H9 (cell line): ENCODE data around the gene IRF6. TPM values are rescaled to one million over a fixed set of nuclear protein-coding genes. Genes with fewer than 3 reads are reported as not detected.

ENCODE experiments used
- DNase-seq: peaks from one replicate; pipeline ENCODE4 v3.0.0-alpha.2; 2017
- H2AFZ ChIP-seq: one replicate; pipeline ENCODE4 v1.6.1; 2013; ENCODE audit warnings: mild to moderate bottlenecking, low read length, control low read depth, moderate library complexity
- H2AK5ac ChIP-seq: 2 replicates; pipeline ENCODE4 v1.6.1; 2013; ENCODE audit warnings: low read length, control low read depth, mixed read lengths; ENCODE audit not compliant: insufficient read length
- H2BK120ac ChIP-seq: one replicate; pipeline ENCODE4 v1.6.1; 2013; ENCODE audit warnings: low read depth, mild to moderate bottlenecking, low read length, control low read depth, inconsistent platforms; ENCODE audit not compliant: poor library complexity, severe bottlenecking
- H2BK12ac ChIP-seq: 2 replicates; pipeline ENCODE4 v1.6.1; 2013; ENCODE audit warnings: low read length, control low read depth, mixed read lengths, low read depth; ENCODE audit not compliant: insufficient read length
- H2BK15ac ChIP-seq: 2 replicates; pipeline ENCODE4 v1.6.1; 2013; ENCODE audit warnings: low read depth, low read length, control low read depth
- H2BK20ac ChIP-seq: one replicate; pipeline ENCODE4 v1.6.1; 2013; ENCODE audit warnings: low read depth, mild to moderate bottlenecking, low read length, control low read depth, inconsistent platforms; ENCODE audit not compliant: poor library complexity, severe bottlenecking
- H2BK5ac ChIP-seq: 2 replicates; pipeline ENCODE4 v1.6.1; 2013; ENCODE audit warnings: low read length, control low read depth, mixed read lengths; ENCODE audit not compliant: insufficient read length
- H3K14ac ChIP-seq: 2 replicates; pipeline ENCODE4 v1.6.1; 2013; ENCODE audit warnings: low read length, control low read depth; ENCODE audit not compliant: insufficient read depth
- H3K18ac ChIP-seq: 2 replicates; pipeline ENCODE4 v1.6.1; 2013; ENCODE audit warnings: low read depth, mild to moderate bottlenecking, mixed read lengths, low read length, control low read depth; ENCODE audit not compliant: insufficient read length
- H3K23ac ChIP-seq: 2 replicates; pipeline ENCODE4 v1.6.1; 2013; ENCODE audit warnings: low read length, control low read depth, mixed read lengths, low read depth; ENCODE audit not compliant: insufficient read length
- H3K23me2 ChIP-seq: 2 replicates; pipeline ENCODE4 v1.6.1; 2013; ENCODE audit warnings: low read depth, mild to moderate bottlenecking, mixed read lengths, low read length, control low read depth; ENCODE audit not compliant: insufficient read length, poor library complexity, severe bottlenecking
- H3K27ac ChIP-seq: 2 replicates; pipeline ENCODE4 v1.5.1; 2013; ENCODE audit warnings: low read length, control low read depth, mixed read lengths, low read depth; ENCODE audit not compliant: insufficient read length
- H3K27me3 ChIP-seq: 2 replicates; pipeline ENCODE4 v1.6.1; 2013; ENCODE audit warnings: low read length, control low read depth, inconsistent platforms; ENCODE audit not compliant: insufficient read depth
- H3K4ac ChIP-seq: 2 replicates; pipeline ENCODE4 v1.6.1; 2013; ENCODE audit warnings: low read depth, mild to moderate bottlenecking, control low read depth, inconsistent platforms, low read length, moderate library complexity
- H3K4me1 ChIP-seq: 2 replicates; pipeline ENCODE4 v1.6.1; 2013; ENCODE audit warnings: low read length, control low read depth, inconsistent platforms; ENCODE audit not compliant: insufficient read depth
- H3K4me2 ChIP-seq: 2 replicates; pipeline ENCODE4 v1.6.1; 2013; ENCODE audit warnings: low read length, control low read depth, mixed read lengths; ENCODE audit not compliant: insufficient read length, insufficient read depth
- H3K56ac ChIP-seq: 2 replicates; pipeline ENCODE4 v1.6.1; 2013; ENCODE audit warnings: low read depth, mild to moderate bottlenecking, mixed read lengths, low read length, control low read depth; ENCODE audit not compliant: insufficient read length
- H3K79me1 ChIP-seq: 2 replicates; pipeline ENCODE4 v1.6.1; 2013; ENCODE audit warnings: low read depth, mild to moderate bottlenecking, moderate library complexity, low read length, control low read depth, inconsistent platforms; ENCODE audit not compliant: insufficient read depth, poor library complexity, severe bottlenecking
- H3K79me2 ChIP-seq: 2 replicates; pipeline ENCODE4 v1.6.1; 2013; ENCODE audit warnings: low read length, control low read depth, inconsistent platforms; ENCODE audit not compliant: insufficient read depth
- H3K9ac ChIP-seq: 2 replicates; pipeline ENCODE4 v1.6.1; 2013; ENCODE audit warnings: low read length, control low read depth, mixed read lengths; ENCODE audit not compliant: insufficient read length; ENCODE audit errors: extremely low read depth
- H3K9me3 ChIP-seq: one replicate; pipeline ENCODE4 v1.6.1; 2013; ENCODE audit warnings: low read depth, low read length, inconsistent platforms; ENCODE audit not compliant: control insufficient read depth
- H3T11ph ChIP-seq: one replicate; pipeline ENCODE4 v1.6.1; 2013; ENCODE audit warnings: mild to moderate bottlenecking, low read length, control low read depth, inconsistent platforms
- H4K20me1 ChIP-seq: one replicate; pipeline ENCODE4 v1.6.1; 2013; ENCODE audit not compliant: control insufficient read depth, insufficient read length, insufficient read depth
- H4K5ac ChIP-seq: 2 replicates; pipeline ENCODE4 v1.6.1; 2013; ENCODE audit warnings: low read depth, mild to moderate bottlenecking, mixed read lengths, low read length, control low read depth; ENCODE audit not compliant: insufficient read length
- H4K8ac ChIP-seq: replicated peaks from 2 replicates; pipeline ENCODE4 v1.6.1; 2013; ENCODE audit warnings: low read length, control low read depth, mixed read lengths, low read depth; ENCODE audit not compliant: insufficient read length
- H4K91ac ChIP-seq: 2 replicates; pipeline ENCODE4 v1.6.1; 2013; ENCODE audit warnings: low read depth, mild to moderate bottlenecking, moderate library complexity, mixed read lengths, low read length, control low read depth; ENCODE audit not compliant: insufficient read length
- H3K27ac Mint-ChIP-seq, 3 experiments: 2 replicates in 2 of 3; 3 replicates in 1 of 3; pipeline ENCODE4 v1.8.0; 2020 to 2021; ENCODE audit warnings: mixed read lengths in 3 of 3, mild to moderate bottlenecking in 1 of 3, moderate library complexity in 1 of 3
- H3K27me3 Mint-ChIP-seq: 2 replicates; pipeline ENCODE4 v1.8.0; 2021; ENCODE audit warnings: low read depth, mild to moderate bottlenecking, moderate library complexity, mixed read lengths
- H3K36me3 Mint-ChIP-seq, 3 experiments: 2 replicates in 2 of 3; 3 replicates in 1 of 3; pipeline ENCODE4 v1.8.0; 2020 to 2021; ENCODE audit warnings: low read depth in 3 of 3, mixed read lengths in 3 of 3; ENCODE audit not compliant: insufficient read depth in 1 of 3
- H3K4me1 Mint-ChIP-seq, 2 experiments: 2 replicates each; pipeline ENCODE4 v1.8.0; 2020; ENCODE audit warnings: mixed read lengths in 2 of 2
- H3K4me3 Mint-ChIP-seq, 2 experiments: 2 replicates in 1 of 2; 3 replicates in 1 of 2; pipeline ENCODE4 v1.8.0; 2020 to 2021; ENCODE audit warnings: mild to moderate bottlenecking in 2 of 2, mixed read lengths in 2 of 2, moderate library complexity in 1 of 2
- H3K9me3 Mint-ChIP-seq, 2 experiments: 2 replicates in 1 of 2; 3 replicates in 1 of 2; pipeline ENCODE4 v1.8.0; 2020; ENCODE audit warnings: mild to moderate bottlenecking in 2 of 2, mixed read lengths in 2 of 2, moderate library complexity in 1 of 2
- WGBS: extraction: QIAGEN DNeasy Blood & Tissue Kit; methylation state at CpG from one replicate; pipeline ENCODE4 v1.1.7; 2013; ENCODE audit warnings: missing lambda C conversion rate, low lambda C conversion rate, mixed read lengths; ENCODE audit not compliant: insufficient read length; ENCODE audit errors: extremely low coverage; 5-methylcytosine and 5-hydroxymethylcytosine counted together
- total RNA-seq: library from RNA; stranded (reverse); gene quantifications from 2 replicates; pipeline ENCODE4 v1.2.1, GENCODE V29; 2021
- TF ChIP-seq, protein P1 (sequence below): fragments of 200-600 bp; sonication (generic); conservative IDR thresholded peaks from 3 replicates; pipeline ENCODE4 v1.8.0; 2021; ENCODE audit warnings: antibody characterized with exemption, mild to moderate bottlenecking

IRF6 gene
- total RNA-seq, 1 experiment from 2014 or later: 7.1 TPM

DNA sequence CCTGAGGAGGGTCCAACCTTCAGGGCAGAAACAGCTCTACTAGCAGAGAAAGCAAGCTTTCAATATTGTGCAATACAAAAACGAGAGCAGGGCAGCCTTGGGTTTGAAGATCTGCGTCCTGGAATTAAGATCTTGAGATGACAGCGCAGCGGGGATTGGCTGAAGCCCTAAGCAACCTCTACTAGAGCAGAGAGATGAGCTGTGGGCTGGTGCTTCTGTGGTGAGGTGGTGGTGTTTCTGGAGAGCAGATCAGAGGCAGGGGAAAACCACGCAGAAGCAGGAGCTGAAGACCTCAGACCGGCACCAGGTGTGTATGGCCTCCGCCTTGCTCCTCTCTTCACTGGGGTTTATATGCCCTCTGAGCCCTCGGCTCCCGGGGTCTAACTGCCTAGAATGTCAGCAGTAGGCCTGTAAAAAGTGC, 37.6 kb downstream of the IRF6 start:
- H3K4me1 Mint-ChIP-seq: peaks cover 0 to 6% of the 10 kb centered on the region in 2 experiments; a peak in 1 of 4 replicates
- H2AFZ ChIP-seq: no peak overlapping the region
- WGBS: no CpG with 5 or more reads among the region's 9 CpGs

More for the DNA sequence above, 37.6 kb downstream of the IRF6 start:
- Histone ChIP-seq H3K4me2 (no peak overlapping the region), H4K20me1 (peaks cover 3% of the 10 kb centered on the region), H3K23ac (no peak overlapping the region), H3K9ac (no peak overlapping the region), H3K79me1 (no peaks in the 10 kb centered on the region), H3K23me2 (no peaks in the 10 kb centered on the region), H3K4ac (no peak overlapping the region), H3K79me2 (no peaks in the 10 kb centered on the region), H2AK5ac (no peak overlapping the region), H4K8ac (no peak overlapping the region), H4K91ac (no peak overlapping the region), H3K18ac (no peak overlapping the region), H2BK5ac (no peak overlapping the region), H4K5ac (no peak overlapping the region), H3T11ph (no peak overlapping the region), H2BK15ac (no peak overlapping the region), H2BK120ac (no peak overlapping the region), H2BK20ac (no peak overlapping the region), H3K4me1 (no peaks in the 10 kb centered on the region), H3K9me3 (no peaks in the 10 kb centered on the region), H3K14ac (no peak overlapping the region), H2BK12ac (no peak overlapping the region), H3K56ac (no peak overlapping the region), H3K27me3 (no peaks in the 10 kb centered on the region), H3K27ac (no peak overlapping the region)
- TF ChIP-seq, protein P1, sequence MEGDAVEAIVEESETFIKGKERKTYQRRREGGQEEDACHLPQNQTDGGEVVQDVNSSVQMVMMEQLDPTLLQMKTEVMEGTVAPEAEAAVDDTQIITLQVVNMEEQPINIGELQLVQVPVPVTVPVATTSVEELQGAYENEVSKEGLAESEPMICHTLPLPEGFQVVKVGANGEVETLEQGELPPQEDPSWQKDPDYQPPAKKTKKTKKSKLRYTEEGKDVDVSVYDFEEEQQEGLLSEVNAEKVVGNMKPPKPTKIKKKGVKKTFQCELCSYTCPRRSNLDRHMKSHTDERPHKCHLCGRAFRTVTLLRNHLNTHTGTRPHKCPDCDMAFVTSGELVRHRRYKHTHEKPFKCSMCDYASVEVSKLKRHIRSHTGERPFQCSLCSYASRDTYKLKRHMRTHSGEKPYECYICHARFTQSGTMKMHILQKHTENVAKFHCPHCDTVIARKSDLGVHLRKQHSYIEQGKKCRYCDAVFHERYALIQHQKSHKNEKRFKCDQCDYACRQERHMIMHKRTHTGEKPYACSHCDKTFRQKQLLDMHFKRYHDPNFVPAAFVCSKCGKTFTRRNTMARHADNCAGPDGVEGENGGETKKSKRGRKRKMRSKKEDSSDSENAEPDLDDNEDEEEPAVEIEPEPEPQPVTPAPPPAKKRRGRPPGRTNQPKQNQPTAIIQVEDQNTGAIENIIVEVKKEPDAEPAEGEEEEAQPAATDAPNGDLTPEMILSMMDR: no peak
- peaks cover 3% of the 10 kb centered on the region; the same call in 1 of the 2 replicates for H3K27me3 Mint-ChIP-seq
- H3K27ac Mint-ChIP-seq: no peak overlapping the region
- no peak overlapping the region for H3K4me3 Mint-ChIP-seq
- no peaks in the 10 kb centered on the region; a peak in 1 of 5 replicates for H3K9me3 Mint-ChIP-seq
- no peak for DNase-seq
- H3K36me3 Mint-ChIP-seq: no peaks in the 10 kb centered on the region; a peak in 1 of 7 replicates
